GM21381 (cell line): ENCODE measurements around the gene LIMCH1.
"Not testable (repeated sequence)": the region's sequence is repeated elsewhere in the genome, so short reads cannot be mapped to it uniquely, and the experiment has no call there.

ENCODE experiments used
- ATAC-seq: cut with Tn5 transposase; IDR thresholded peaks from one replicate; pipeline ENCODE4 v1.9.1; 2021; ENCODE audit warnings: mild to moderate bottlenecking, moderate library complexity; ENCODE audit not compliant: unreplicated experiment

Gene LIMCH1, protein sequence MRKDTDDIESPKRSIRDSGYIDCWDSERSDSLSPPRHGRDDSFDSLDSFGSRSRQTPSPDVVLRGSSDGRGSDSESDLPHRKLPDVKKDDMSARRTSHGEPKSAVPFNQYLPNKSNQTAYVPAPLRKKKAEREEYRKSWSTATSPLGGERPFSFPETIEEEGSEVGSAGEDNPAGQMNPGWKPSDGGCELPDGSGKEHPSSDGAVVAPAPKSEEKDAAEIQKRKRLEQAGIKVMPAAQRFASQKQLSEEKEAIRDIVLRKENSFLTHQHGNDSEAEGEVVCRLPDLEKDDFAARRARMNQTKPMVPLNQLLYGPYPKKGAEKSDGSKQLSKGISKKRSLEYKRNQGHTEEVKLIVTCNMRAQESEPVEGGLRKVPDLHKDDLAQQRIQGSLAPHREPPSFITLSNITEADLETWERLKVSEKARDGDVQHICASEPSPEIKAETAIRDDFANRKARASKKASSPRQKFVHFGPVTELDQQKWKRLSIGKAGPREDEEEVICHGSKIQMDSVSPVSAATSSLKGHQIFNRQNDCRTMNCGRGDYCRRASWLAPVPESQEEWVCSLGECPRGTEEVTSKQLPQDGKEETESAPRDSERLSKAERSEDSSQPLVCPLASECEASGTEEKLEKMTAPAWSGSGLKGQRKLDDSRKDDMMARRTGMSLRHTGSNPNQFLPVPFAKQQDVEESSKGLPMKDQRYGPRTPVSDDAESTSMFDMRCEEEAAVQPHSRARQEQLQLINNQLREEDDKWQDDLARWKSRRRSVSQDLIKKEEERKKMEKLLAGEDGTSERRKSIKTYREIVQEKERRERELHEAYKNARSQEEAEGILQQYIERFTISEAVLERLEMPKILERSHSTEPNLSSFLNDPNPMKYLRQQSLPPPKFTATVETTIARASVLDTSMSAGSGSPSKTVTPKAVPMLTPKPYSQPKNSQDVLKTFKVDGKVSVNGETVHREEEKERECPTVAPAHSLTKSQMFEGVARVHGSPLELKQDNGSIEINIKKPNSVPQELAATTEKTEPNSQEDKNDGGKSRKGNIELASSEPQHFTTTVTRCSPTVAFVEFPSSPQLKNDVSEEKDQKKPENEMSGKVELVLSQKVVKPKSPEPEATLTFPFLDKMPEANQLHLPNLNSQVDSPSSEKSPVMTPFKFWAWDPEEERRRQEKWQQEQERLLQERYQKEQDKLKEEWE (N-terminal part only)

GRCh38 chr4:41538017-41538733 is at the start of gene LIMCH1:
LIMCH1 (plus strand) TSS chr4:41538157; CDS start chr4:41605996, 67,839 bp downstream.
- ATAC-seq = no peak

- not testable (repeated sequence) for ATAC-seq
These were observed 46.8 kb upstream of the LIMCH1 start for GRCh38 chr4:41491081-41491576.

GRCh38 chr4:41496977-41497376 is 41.0 kb upstream of the LIMCH1 start:
- ATAC-seq = no peak

GRCh38 chr4:41498177-41498576 is 39.8 kb upstream of the LIMCH1 start:
- ATAC-seq = no peak

DNA sequence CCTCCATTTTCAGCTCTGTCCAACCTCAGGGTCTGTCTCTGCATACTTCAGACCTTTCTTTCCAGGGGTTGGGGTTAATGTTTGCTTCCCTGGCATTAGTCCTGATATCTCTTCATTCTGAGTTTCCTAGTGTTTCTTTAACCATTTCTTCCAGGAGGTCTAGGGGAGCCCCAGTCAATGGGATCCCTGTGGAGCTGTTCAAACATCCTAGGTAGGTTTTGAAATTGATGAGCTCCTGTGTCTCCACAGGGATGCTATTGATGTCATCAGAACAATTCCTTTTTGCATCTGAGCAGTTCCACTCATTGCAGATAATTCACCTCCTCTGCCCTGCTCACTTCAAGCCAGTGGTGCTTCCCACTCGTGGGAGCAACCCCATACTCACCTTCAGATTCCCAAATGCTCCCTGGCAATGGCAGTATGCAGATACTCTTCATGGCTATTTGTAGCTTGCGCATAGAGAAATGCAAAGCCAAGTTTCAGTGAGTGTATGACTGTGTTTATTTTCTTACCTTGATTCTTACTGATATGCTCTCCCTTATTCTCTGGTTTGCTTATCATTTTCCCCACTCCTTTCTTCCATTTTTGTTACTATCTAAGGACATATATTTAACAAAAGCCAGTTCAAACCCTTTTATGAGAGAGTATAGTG is 33.7 kb upstream of the LIMCH1 start:
- no peak for ATAC-seq

DNA sequence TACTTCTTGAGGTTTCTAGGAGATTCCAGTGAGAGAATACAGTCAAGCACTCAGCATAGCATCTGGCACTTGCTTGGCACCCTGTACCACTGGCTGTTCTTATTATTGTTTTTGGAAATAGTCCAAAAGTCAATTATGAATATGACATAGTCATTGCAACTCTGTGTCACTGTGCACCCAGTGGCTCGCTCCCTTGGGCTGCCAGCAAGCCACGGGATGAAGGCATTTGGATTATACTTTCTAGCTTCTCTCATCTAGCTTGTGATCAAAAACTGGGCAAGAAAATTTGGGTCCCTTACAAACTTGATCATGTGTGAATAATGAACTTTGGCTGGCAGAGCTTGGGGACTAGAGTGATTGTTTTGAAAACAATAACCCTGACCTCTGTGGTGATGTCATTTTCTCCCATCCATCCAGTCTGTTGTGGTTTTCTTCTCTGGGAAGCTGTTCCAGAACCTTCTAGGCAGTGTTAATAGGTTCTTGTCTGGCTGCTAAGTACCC is 32.7 kb upstream of the LIMCH1 start:
- no peak for ATAC-seq

GRCh38 chr4:41506130-41506529 is 31.8 kb upstream of the LIMCH1 start:
- no peak for ATAC-seq

DNA sequence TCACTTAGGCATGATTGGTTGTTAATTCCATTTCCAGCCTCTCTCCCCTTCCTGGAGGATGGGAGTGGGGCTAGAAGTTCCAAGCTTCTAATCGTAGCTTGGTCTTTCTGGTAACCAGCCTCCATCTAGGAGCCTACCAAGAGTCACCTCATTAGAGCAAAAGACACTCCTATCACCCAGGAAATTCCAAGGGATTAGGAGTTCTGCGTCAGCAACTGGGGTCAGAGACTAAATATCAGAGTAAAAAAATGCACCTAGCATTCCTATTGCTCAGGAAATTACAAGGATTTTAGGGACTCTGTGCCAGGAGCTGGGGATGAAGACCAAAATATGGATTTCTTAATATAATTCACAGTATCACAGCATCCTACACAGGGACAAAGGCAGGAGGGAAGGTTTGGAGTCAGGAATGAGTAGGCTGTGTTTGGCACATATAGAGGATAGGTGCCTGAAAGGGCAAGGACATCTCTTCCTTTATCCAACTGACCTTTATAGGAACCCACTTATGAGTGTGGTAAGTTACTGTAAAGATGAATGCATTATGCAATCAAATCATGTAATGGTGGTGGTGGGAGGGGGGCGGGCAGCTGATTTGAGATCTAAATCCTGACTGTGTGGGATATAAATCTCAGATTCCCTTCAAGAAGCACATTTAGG is 30.5 kb upstream of the LIMCH1 start:
- ATAC-seq = no peak

DNA sequence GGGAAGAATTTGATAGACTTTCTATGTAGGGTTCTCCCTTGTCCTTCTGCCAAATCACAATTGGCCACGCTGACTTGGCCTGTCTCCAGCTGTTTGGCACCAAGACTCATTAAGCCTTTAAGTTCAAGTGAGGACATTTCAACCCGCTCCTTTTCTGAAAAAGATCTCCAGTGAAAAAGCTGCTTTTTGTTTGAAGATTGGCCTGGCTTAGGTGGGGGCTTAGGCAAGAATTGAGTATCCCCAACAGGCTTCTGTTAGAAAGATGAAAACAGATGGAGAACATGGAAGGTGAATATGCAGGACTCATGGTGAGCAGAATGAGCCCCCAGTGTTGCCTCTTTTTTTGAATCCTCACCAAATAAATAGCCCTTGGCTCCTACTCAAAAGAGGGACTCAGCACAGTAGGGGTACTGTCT is 28.5 kb upstream of the LIMCH1 start:
- no peak for ATAC-seq

DNA sequence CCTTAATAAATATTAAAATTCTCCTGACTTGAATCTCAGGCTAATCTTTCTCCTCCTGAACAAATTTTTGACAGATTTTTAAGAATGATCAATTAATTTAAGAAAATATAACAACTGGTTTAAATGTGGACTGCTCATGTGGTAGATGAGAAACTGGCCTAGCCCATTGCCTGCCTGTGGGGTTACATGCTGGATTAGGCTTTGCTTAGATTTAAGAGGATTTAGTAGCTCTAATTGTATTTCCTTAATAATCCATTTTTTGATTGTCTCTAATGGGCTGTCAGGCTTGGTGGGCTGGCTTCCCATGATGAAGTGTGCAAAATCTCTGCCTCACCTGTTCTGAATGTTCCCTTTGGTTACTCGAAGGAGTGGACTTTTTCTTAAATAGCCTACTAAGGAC is 27.8 kb upstream of the LIMCH1 start:
- ATAC-seq = no peak

- no peak for ATAC-seq
These were observed 25.8 kb upstream of the LIMCH1 start for GRCh38 chr4:41512136-41512535.

- no peak for ATAC-seq
These were observed 25.4 kb upstream of the LIMCH1 start for GRCh38 chr4:41512596-41512995.

GRCh38 chr4:41514169-41514568 is 23.8 kb upstream of the LIMCH1 start:
- no peak for ATAC-seq

DNA sequence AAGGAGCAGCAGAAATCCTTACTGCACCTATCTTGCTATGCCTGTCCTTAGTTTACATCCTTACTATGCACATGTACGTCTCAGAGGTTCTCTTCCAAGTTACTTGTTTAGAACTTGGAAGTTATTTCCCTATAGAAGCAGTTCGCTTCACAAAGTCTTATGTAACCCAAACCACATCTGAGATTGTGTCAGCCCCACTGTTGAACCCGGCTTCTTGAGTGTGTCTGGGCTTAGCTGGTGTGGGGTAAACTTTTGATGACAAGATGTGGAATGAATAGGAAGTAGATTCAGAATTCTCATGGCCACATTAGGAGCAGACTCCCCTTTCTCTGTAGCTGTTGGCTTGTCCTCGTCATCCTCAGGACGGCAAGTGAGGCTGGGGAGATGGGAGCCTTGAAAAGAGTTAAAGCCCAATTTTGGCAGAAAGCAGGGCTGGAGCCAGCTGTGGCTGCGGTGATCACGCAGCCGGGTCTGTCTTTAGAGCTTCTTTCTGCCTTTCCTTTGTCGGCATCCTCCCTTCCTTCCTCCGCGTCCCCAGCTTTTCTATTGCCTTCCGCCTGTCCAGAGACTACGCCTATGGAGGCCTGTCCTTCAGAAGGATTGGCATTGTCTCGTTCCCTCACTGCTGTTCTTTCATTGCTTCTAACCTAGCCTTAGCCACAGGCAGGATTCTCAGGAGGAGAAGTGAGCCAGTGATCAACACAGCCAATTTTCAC is 23.0 kb upstream of the LIMCH1 start:
- no peak for ATAC-seq

DNA sequence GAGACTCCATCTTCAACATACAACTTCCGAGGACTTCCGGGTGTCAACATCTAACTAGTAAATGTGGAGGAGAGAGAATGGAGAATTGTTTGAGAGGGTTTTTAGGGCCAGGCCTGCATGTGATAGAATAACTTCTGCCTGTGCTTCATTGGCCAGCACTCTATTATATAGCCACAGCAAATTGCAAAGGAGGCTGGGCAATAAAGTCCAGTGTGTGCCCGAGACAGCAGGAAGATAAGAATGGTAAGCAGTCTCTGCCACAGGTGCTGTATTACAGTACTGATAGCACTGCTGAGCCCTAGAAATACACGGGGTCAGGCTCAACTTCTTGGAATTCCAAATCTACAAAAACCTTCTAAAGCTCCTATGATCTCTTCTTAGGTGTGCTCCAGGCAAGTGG is 20.8 kb upstream of the LIMCH1 start:
- no peak for ATAC-seq

- ATAC-seq = no peak
These were observed 20.2 kb upstream of the LIMCH1 start for GRCh38 chr4:41517747-41518146.

GRCh38 chr4:41524425-41524824 is 13.5 kb upstream of the LIMCH1 start:
- no peak for ATAC-seq

GRCh38 chr4:41525129-41525528 is 12.8 kb upstream of the LIMCH1 start:
- ATAC-seq = no peak

DNA sequence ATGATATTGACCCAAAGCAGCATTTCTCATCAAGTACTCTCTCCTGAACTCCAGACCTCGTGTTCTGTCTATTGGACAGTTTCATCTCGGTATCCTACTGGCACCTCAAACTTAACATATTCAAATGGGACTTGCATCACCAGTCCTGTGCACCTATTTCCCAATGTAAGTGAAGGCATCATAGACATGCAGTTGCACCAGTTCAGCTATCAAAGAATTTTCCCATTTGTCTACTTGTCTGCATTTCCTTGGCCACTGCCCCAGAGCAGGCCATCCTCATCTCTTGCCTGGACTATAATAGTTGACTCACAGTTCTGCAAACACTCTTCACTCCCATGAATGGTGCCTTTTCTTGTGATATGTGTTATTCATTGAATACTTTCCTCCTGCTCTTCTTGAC is 11.3 kb upstream of the LIMCH1 start:
- no peak for ATAC-seq
